GM23248 (cell line): ENCODE data around the gene CFAP97D2. TPM values are rescaled to one million over a fixed set of nuclear protein-coding genes. Genes with fewer than 3 reads are reported as not detected.
"Not testable (repeated sequence)": the region's sequence is repeated elsewhere in the genome, so short reads cannot be mapped to it uniquely, and the experiment has no call there.

Source experiments
- DNase-seq: peaks from one replicate; pipeline ENCODE4 v3.0.0-alpha.2; 2015
- H2AFZ ChIP-seq: fragments of 200-600 bp; sonication (generic); 2 replicates; pipeline ENCODE4 v1.6.1; 2016; ENCODE audit warnings: antibody characterized with exemption
- H3F3A ChIP-seq: fragments of 200-600 bp; sonication (generic); 2 replicates; pipeline ENCODE4 v1.6.1; 2016; ENCODE audit warnings: mild to moderate bottlenecking, antibody characterized with exemption, mixed run types; ENCODE audit not compliant: insufficient read depth
- H3K27ac ChIP-seq: fragments of 200-600 bp; sonication (generic); 2 replicates; pipeline ENCODE4 v1.5.1; 2016; ENCODE audit warnings: mild to moderate bottlenecking
- H3K27me3 ChIP-seq: fragments of 200-600 bp; sonication (generic); replicated peaks from 2 replicates; pipeline ENCODE4 v1.6.1; 2016; ENCODE audit warnings: mild to moderate bottlenecking; ENCODE audit not compliant: insufficient read depth
- H3K36me3 ChIP-seq: fragments of 200-600 bp; sonication (generic); 2 replicates; pipeline ENCODE4 v1.6.1; 2016; ENCODE audit warnings: low read depth, mild to moderate bottlenecking
- H3K4me1 ChIP-seq: fragments of 200-600 bp; sonication (generic); 2 replicates; pipeline ENCODE4 v1.6.1; 2016; ENCODE audit warnings: mild to moderate bottlenecking; ENCODE audit not compliant: insufficient read depth
- H3K4me2 ChIP-seq: fragments of 200-600 bp; sonication (generic); one replicate; pipeline ENCODE4 v1.6.1; 2016; ENCODE audit warnings: mild to moderate bottlenecking; ENCODE audit not compliant: unreplicated experiment
- H3K4me3 ChIP-seq: fragments of 200-600 bp; sonication (generic); 2 replicates; pipeline ENCODE4 v1.5.1; 2016; ENCODE audit warnings: mild to moderate bottlenecking
- H3K79me2 ChIP-seq: fragments of 200-600 bp; sonication (generic); 2 replicates; pipeline ENCODE4 v1.6.1; 2016; ENCODE audit warnings: mild to moderate bottlenecking; ENCODE audit not compliant: insufficient read depth
- H3K9ac ChIP-seq: fragments of 200-600 bp; sonication (generic); 2 replicates; pipeline ENCODE4 v1.6.1; 2016; ENCODE audit warnings: mild to moderate bottlenecking
- H3K9me2 ChIP-seq: fragments of 200-600 bp; sonication (generic); 2 replicates; pipeline ENCODE4 v1.6.1; 2016; ENCODE audit warnings: mixed run types, mild to moderate bottlenecking, moderate library complexity; ENCODE audit not compliant: insufficient read depth
- H3K9me3 ChIP-seq: fragments of 200-600 bp; sonication (generic); one replicate; pipeline ENCODE4 v1.6.1; 2017; ENCODE audit warnings: low read depth
- H4K20me1 ChIP-seq: fragments of 200-600 bp; sonication (generic); 2 replicates; pipeline ENCODE4 v1.6.0; 2016; ENCODE audit not compliant: insufficient read depth
- EZH2 ChIP-seq: fragments of 200-600 bp; sonication (generic); IDR thresholded peaks from 2 replicates; pipeline ENCODE4 v1.6.1; 2018; ENCODE audit warnings: antibody characterized with exemption, mild to moderate bottlenecking; ENCODE audit not compliant: insufficient read depth, poor library complexity, severe bottlenecking
- EZH2phosphoT487 ChIP-seq: fragments of 200-600 bp; sonication (generic); IDR thresholded peaks from 2 replicates; pipeline ENCODE4 v1.6.1; 2018; ENCODE audit warnings: antibody characterized with exemption, moderate library complexity, mild to moderate bottlenecking, low read depth; ENCODE audit not compliant: insufficient read depth
- WGBS, 2 experiments: methylation state at CpG; one replicate each; pipeline ENCODE4 v1.1.6; 2015 to 2017; ENCODE audit warnings: low lambda C conversion rate in 2 of 2, low coverage in 1 of 2; ENCODE audit errors: missing lambda C conversion rate in 2 of 2; 5-methylcytosine and 5-hydroxymethylcytosine counted together
- in situ Hi-C: fragments of 300-500 bp; cut with MboI; formaldehyde crosslinking; loops from 2 replicates; pipeline ENCODE4 v1.15.0; 2020
- polyA plus RNA-seq: library from polyadenylated mRNA; unstranded; fragments of >200 nt; fragmentation: Nextera tagmentation; extraction: Ambion mirVana; gene quantifications from 2 replicates; pipeline ENCODE4 v1.2.1, GENCODE V29; 2016
- total RNA-seq: library from RNA; depleted of rRNA; stranded (reverse); fragments of >200 nt; shearing (Covaris generic); gene quantifications from 2 replicates; pipeline ENCODE4 v1.2.3, GENCODE V29; 2014

The CFAP97D2 gene
- total and polyA plus RNA-seq, 2 experiments from 2014 or later = not detected

- H3K4me1 ChIP-seq = no peaks in the 10 kb centered on the region
- DNase-seq = no peak
- no peaks in the 10 kb centered on the region for H3K36me3 ChIP-seq
- no peaks in the 10 kb centered on the region for H3K9me2 ChIP-seq
- TF ChIP-seq EZH2phosphoT487 = no peak
- TF ChIP-seq EZH2 = no peak
- no peak overlapping the region for H3K9ac ChIP-seq
- no peak overlapping the region for H3K4me3 ChIP-seq
- no peaks in the 10 kb centered on the region for H3K79me2 ChIP-seq
- H2AFZ ChIP-seq = no peak overlapping the region
- H3K9me3 ChIP-seq = no peaks in the 10 kb centered on the region
- peaks cover 8% of the 10 kb centered on the region for H3K27me3 ChIP-seq
- in situ Hi-C loops = no loop called here
- WGBS, 2 experiments = 63 to 81% methylated on average over 3 of the region's 3 CpGs
- H3K27ac ChIP-seq = no peak overlapping the region
- H3F3A ChIP-seq = no peaks in the 10 kb centered on the region
- no peak overlapping the region for H3K4me2 ChIP-seq
- H4K20me1 ChIP-seq = no peaks in the 10 kb centered on the region
These were observed 5.8 kb upstream of the CFAP97D2 start for GRCh38 chr13:114173272-114173671.

- TF ChIP-seq EZH2phosphoT487 (no peak), EZH2 (no peak)
- H3K36me3 ChIP-seq = no peaks in the 10 kb centered on the region
- H3K9me3 ChIP-seq = no peaks in the 10 kb centered on the region
- H3K79me2 ChIP-seq = no peaks in the 10 kb centered on the region
- no peaks in the 10 kb centered on the region for H3K4me1 ChIP-seq
- WGBS, 2 experiments = 6 to 11% methylated on average over 1 of the region's 1 CpG
- H4K20me1 ChIP-seq = no peaks in the 10 kb centered on the region
- H3F3A ChIP-seq = no peaks in the 10 kb centered on the region
- H3K9me2 ChIP-seq = no peaks in the 10 kb centered on the region
- in situ Hi-C loops = no loop called here
- no peak overlapping the region for H3K9ac ChIP-seq
- peak; percentile 42 for DNase-seq
- H2AFZ ChIP-seq = no peak overlapping the region
- H3K4me2 ChIP-seq = no peak overlapping the region
- H3K27ac ChIP-seq = no peak overlapping the region
- peaks cover 13% of the 10 kb centered on the region for H3K27me3 ChIP-seq
- H3K4me3 ChIP-seq = no peak overlapping the region
These were observed 5.3 kb upstream of the CFAP97D2 start for GRCh38 chr13:114173745-114174144.

GRCh38 chr13:114174529-114174961, 4.5 kb upstream of the CFAP97D2 start:
- H3K9me3 ChIP-seq = no peaks in the 10 kb centered on the region
- in situ Hi-C loops = no loop called here
- no peak overlapping the region for H3K4me2 ChIP-seq

GRCh38 chr13:114176359-114176902, 2.6 kb upstream of the CFAP97D2 start:
- H3K9me3 ChIP-seq, H3K27ac ChIP-seq, in situ Hi-C loops, H3K4me1 ChIP-seq, H3F3A ChIP-seq, H2AFZ ChIP-seq, H3K36me3 ChIP-seq, H3K9ac ChIP-seq, DNase-seq, H3K4me3 ChIP-seq, H3K79me2 ChIP-seq, H4K20me1 ChIP-seq, H3K4me2 ChIP-seq, H3K9me2 ChIP-seq: not testable (repeated sequence)
- WGBS, 2 experiments = 71 to 80% methylated on average over 7 to 14 of the region's 14 CpGs
- peaks cover 13% of the 10 kb centered on the region for H3K27me3 ChIP-seq

More at GRCh38 chr13:114174529-114174961, 4.5 kb upstream of the CFAP97D2 start:
- no peaks in the 10 kb centered on the region for H3K36me3 ChIP-seq
- H3K9me2 ChIP-seq = no peaks in the 10 kb centered on the region
- H4K20me1 ChIP-seq = no peaks in the 10 kb centered on the region
- no peak overlapping the region for H3K27ac ChIP-seq
- H3K9ac ChIP-seq = no peak overlapping the region
- H2AFZ ChIP-seq = no peak overlapping the region
- no peaks in the 10 kb centered on the region for H3K79me2 ChIP-seq
- no peaks in the 10 kb centered on the region for H3F3A ChIP-seq
- TF ChIP-seq EZH2 (no peak), EZH2phosphoT487 (no peak)
- 50 to 56% methylated on average over 3 of the region's 3 CpGs for WGBS, 2 experiments
- peaks cover 13% of the 10 kb centered on the region for H3K27me3 ChIP-seq
- DNase-seq = no peak
- no peaks in the 10 kb centered on the region for H3K4me1 ChIP-seq
- H3K4me3 ChIP-seq = no peak overlapping the region
